CD4-positive, alpha-beta T cell treated with Interferon gamma for 1 hour (primary cell): ENCODE results near the gene KPNA3.
"Not testable (repeated sequence)": the region's sequence is repeated elsewhere in the genome, so short reads cannot be mapped to it uniquely, and the experiment has no call there.

Experiments
- DNase-seq: peaks from one replicate; pipeline ENCODE4 v3.0.0-alpha.2; 2020

Gene KPNA3

DNA sequence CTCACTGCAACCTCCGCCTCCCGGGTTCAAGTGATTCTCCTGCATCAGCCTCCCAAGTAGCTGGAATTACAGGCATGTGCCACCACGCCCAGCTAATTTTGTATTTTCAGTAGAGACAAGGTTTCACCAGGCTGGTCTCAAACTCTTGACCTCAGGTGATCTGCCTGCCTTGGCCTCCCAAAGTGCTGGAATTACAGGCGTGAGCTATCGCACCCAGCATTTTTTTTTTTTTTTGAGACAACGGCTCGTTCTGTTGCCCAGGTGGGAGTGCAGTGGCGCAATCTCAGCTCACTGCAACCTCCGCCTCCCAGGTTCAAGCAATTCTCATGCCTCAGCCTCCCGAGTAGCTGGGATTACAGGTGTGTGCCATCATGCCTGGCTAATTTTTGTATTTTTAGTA, 10.6 kb upstream of the KPNA3 start:
- DNase-seq = not testable (repeated sequence)

GRCh38 chr13:49802426-49802825, 9.9 kb upstream of the KPNA3 start:
- DNase-seq = no peak

DNA sequence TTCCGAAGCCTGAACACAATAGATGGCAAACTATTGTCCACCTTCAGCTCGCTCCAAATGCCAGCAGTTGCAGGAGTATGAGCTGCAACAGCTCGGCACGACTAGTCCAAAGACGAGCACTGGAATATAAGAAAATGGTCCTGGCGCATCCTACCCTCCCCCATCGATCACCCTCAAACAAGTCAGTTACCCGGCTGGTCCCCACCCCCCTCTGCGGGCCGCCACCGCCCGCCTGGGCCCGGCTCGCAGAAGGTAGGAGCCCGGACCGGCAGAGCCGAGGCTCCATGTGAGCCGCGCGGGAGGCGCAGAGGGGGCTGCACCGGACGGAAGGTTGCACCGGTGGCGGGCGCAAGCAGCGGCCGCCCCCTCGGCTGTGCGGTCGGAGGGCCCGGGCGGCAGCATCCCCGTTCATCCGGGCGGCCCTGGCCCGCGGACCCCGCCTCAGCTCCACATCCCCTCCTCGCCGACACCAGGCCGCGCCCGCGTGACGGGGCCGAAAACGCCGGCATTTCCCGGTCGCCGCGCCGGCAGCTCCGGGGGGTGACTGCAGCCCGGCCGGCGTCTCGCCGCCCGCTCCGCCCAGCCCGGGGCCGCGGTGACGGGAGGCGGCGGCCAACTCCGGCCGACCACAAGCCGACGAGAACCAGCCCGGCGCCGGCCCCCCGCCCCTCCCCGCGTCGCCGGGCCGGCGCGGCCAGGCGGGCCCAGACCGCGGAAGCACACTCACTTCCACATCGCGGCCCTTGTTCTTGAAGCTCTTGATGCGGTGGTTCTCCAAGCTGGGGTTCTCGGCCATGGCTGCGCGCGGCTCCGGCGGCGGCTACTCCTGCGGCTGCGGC, 552 bp downstream of the KPNA3 start:
- peak; percentile 36 for DNase-seq

DNA sequence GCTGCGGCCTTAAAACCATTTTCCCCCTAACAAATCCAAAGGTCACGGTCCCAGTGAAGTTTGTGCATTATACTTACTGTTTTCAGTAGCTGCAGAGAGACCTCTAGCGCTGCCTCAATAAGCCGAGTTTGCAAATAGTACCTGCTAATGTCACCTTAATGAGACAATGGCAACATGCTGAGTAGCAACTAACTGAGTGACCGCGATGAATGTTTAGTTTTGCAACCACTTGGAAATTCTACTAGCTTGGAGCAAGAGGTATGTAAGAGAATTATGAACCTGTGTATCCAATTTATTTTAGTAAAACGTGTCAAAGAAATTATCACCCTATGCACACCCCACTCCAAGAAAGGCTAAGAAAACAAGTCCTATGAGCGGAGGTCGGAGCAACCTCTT, 1.2 kb downstream of the KPNA3 start:
- DNase-seq = no peak

- DNase-seq = no peak
These were observed 2.5 kb downstream of the KPNA3 start for GRCh38 chr13:49789968-49790367.

GRCh38 chr13:49786401-49787008, 6.0 kb downstream of the KPNA3 start:
- no peak for DNase-seq

GRCh38 chr13:49784886-49785570, 7.5 kb downstream of the KPNA3 start:
- no peak for DNase-seq

DNA sequence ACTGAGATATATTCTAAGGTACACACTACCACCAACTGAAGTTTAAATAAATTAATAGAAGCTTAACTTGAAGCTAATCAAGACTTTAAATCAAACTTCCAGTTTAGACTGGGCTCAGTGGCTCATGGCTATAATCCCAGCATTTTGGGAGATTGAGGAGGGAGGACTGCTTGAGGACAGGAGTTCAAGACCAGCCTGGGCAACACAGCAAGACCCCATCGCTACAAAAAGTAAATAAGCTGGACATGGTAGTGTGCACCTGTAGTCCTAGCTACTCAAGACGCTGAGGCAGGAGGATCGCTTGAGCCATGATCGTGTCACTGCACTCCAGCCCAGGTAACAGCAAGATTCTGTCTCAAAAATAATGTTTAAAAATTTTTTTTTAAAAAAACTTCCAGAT, 8.6 kb downstream of the KPNA3 start:
- no peak for DNase-seq

DNA sequence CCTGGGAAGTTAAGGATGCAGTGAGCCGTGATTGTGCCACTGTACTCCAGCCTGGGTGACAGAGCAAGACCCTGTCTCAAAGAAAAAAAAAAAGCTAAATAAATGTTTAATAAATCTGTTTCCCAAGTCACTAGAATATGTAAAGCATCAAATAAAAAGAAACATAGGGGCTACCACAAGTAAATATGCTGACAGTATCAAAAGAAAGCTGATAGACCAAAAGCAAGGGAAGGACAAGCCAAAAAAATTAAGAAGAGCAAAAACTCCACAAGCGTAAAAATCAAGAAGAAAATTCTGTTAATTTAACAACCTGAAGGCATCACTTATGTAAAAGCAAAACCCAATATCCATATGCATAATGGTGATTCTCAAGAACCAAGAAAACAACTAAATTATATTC, 9.7 kb downstream of the KPNA3 start:
- DNase-seq = no peak

DNA sequence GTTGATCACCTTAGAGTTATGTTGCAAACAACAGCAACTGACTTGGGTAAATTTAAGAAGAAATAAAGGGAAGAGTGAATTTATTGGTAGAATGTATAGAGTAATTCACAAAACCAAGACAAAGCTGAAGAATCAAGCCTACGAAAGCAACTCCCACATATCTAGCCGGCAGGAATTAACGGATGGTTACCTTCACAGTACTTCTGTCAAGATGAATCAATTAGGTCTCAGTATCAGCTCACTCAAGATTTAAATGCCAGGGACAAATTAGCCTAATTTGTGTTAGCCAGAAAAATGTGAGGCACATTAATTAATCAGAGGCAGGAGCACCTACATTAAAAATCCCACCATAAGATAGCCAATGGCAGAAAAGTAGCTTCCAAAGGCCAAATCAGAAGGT, 10.7 kb downstream of the KPNA3 start:
- no peak for DNase-seq

- DNase-seq = no peak
These were observed 12.8 kb downstream of the KPNA3 start for GRCh38 chr13:49779721-49780120.

GRCh38 chr13:49777746-49778614, 14.5 kb downstream of the KPNA3 start:
- no peak for DNase-seq

GRCh38 chr13:49776871-49777270, 15.6 kb downstream of the KPNA3 start:
- no peak for DNase-seq

- DNase-seq = no peak
These were observed 18.0 kb downstream of the KPNA3 start for GRCh38 chr13:49774376-49775005.

GRCh38 chr13:49772828-49773227, 19.7 kb downstream of the KPNA3 start:
- no peak for DNase-seq

GRCh38 chr13:49761811-49762210, 30.7 kb downstream of the KPNA3 start:
- DNase-seq = not testable (repeated sequence)

DNA sequence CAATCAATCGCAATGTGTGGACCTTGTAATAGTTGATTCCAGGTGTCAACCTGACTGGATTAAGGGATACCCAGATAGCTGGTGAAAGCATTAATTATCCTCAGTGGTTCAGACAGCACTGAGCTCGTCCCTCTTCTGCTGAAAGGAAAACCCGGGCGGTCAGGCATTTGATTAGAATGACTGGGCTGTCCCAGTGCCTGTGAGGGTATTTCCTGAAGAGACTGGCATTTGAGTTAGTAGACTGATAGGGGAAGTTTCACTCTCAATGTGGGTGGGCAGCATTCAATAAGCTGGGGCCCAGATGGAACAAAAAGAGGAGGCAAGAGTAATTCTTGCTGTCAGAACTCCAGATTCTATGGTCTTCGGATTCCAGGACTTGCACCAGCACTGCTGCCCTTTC, 31.9 kb downstream of the KPNA3 start:
- DNase-seq = no peak

GRCh38 chr13:49759503-49759902, 33.0 kb downstream of the KPNA3 start:
- no peak for DNase-seq

GRCh38 chr13:49756263-49756662, 36.2 kb downstream of the KPNA3 start:
- no peak for DNase-seq

DNA sequence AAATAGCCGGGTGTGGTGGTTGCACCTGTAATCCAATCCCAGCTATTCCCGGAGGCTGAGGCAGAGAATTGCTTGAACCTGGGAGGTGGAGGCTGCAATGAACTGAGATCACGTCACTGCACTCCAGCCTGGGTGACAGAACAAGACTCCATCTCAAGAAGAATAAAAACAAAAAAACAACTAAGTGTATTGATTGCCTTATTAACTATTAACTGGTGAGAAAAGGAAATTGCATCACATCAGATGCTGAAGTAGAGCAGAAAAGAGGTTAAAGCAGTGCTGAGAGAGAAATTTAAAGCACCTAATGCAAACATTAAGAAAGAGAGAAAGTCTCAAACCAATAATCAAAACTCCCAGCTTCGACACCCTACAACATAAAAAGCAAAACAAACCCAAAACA, 38.3 kb downstream of the KPNA3 start:
- no peak for DNase-seq

- DNase-seq = no peak
These were observed 42.6 kb downstream of the KPNA3 start for GRCh38 chr13:49749848-49750247.

- DNase-seq = no peak
These were observed 46.4 kb downstream of the KPNA3 start for GRCh38 chr13:49746111-49746510.

GRCh38 chr13:49740870-49741269, 51.6 kb downstream of the KPNA3 start:
- no peak for DNase-seq
